Measurements from ENCODE around the gene RFC3.

DNA sequence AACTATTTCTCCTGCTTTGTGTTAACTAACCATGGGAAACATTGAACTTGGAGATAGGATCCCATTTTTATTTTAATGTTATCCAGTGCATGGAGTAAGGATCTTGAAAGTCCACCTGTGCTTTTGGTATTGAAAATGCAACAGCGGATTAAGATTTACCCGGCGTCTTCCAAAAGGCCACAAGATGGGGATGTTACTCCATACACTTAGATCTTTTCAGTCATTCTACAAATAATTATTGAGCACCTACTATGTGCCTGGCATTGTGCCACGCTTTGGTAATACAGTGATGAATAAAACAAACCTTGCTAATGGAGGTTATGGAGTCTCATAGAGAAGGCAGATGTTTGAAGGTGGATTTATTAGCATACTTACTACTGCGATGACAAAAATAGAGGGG lies 56.9 kb downstream of the RFC3 start:
- TF ChIP-seq CTCF (IDR thresholded peaks at IDR 0.05) (no peak), POLR2A (IDR thresholded peaks at IDR 0.05) (no peak)
